NCI-H1694 treated with DMSO at 0.1 percent for 48 hours (cell line): ENCODE results near the gene PCDHGC5.

Source experiments
- DNase-seq: peaks from one replicate; lab custom pipeline; 2025; lab: John Stamatoyannopoulos, UW

Gene PCDHGC5

GRCh38 chr5:141529873-141530272 lies 41.0 kb downstream of the PCDHGC5 start:
- no peak for DNase-seq

DNA sequence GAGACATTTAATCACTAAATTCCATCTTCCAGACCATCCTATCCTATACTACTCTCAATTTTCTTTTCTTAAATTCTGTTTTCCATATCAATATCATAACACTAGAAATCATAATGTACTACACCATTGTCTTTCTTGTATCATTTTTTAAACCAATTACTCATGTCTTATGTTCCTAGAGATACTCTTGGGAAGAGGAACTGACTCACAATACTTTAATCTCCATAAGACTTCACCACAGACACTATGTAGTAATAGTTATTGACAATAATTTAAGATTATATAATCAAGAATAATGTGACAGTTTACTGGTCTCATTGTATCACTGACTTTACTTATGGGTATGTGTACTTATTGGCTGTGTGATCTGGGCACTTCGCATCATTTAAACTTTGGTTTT lies 43.8 kb downstream of the PCDHGC5 start:
- no peak for DNase-seq

- no peak for DNase-seq
Measured at GRCh38 chr5:141533897-141534296, 45.0 kb downstream of the PCDHGC5 start.

- peak; percentile 39 for DNase-seq
Measured at GRCh38 chr5:141534492-141535213, 45.8 kb downstream of the PCDHGC5 start.
